ENCODE results near the gene SLC6A17. TPM values are rescaled to one million over a fixed set of nuclear protein-coding genes. Genes with fewer than 3 reads are reported as not detected.

The SLC6A17 gene
- polyA plus RNA-seq, 5 donors = 0.04 to 0.10 (median 0.04) TPM

DNA sequence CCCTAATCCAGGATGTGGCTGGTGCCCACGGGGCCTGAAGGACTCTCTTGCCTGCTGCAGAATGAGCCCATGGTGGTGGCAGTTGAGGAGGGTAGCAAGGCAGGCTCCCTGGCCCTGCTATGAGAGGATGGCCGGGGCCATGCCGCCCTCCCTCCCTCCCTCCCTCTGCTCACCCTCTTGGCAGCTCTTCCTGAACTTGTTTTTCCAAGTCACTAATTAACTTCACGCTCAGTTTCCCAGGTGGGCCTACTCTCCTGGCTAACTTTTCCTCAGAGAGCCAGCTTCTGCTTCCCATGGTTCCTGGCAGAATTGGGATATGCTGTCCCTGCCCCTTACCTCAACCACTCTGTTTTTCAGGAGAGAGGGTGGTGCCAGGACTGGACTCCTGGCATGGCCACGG lies 70.0 kb downstream of the SLC6A17 start:
- no peak for DNase-seq

DNA sequence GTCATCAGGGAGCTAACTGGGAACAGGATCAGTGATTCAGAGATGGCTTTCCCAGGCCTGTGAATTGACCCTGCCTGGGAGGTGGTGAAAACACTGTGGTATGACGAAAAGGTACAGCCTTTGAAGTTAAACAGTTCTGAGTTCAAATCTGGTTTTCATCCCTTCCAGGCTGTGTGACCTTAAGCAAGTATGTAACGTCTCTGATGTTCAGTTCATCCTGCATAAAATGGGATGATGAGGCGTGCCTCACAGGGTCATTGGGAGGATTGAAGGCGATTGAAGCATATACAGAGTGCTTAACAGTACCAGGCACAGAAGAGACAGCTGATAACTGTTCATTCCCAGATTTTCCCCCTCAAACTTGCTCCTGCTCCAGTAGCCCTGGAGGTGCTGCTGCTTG lies 70.8 kb downstream of the SLC6A17 start:
- no peak for DNase-seq

DNA sequence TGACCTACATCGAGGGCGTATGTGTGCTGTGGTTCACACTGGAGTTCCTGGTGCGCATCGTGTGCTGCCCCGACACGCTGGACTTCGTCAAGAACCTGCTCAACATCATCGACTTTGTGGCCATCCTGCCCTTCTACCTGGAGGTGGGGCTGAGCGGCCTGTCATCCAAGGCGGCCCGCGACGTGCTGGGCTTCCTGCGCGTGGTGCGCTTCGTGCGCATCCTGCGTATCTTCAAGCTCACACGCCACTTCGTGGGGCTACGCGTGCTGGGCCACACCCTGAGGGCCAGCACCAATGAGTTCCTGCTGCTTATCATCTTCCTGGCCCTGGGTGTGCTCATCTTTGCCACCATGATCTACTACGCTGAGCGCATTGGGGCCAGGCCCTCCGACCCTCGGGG lies 72.8 kb downstream of the SLC6A17 start:
- DNase-seq = no peak

DNA sequence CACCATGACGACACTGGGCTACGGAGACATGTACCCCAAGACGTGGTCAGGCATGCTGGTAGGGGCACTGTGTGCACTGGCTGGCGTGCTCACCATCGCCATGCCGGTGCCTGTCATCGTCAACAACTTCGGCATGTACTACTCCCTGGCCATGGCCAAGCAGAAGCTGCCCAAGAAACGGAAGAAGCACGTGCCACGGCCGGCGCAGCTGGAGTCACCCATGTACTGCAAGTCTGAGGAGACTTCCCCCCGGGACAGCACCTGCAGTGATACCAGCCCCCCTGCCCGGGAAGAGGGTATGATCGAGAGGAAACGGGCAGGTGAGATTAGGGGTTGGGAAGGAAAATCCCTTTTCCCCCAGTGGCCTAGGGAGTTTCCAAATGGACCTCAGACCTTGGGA lies 73.3 kb downstream of the SLC6A17 start:
- DNase-seq = no peak

DNA sequence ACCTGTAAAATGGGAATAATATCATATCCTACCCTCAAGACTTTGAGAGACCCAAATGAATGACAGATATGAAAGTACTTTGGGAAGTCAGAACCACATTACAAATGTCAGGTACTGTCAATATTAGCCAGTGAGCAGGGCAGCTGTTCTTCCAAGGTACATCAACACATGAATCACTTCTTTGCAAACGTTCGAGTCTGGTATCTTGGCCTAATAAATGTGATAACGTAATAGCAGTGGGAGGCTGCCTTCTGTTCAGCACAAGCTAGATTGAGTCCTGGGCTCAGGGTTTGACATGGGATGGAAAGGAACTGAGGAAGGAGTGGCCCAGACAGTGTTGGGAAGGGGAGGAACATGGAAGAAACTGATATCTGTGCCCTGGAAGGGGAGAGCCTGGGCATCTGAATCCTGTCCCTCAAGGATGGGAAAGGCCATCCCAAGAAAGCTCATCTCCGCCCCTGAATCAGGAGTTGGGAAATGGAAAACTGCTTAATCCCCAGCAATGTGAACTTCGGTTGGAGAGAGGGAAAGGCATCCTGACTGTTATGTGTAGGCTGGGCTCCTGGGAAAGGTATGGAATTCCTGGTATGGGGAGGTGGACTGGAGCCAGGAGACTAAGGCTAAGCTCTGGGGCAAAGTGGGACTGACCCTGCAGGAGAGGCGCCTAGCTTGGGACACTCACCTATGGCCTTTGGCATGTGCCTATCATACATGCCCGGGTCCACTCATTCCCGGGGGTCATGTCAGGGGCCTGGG lies 74.1 kb downstream of the SLC6A17 start:
- DNase-seq = no peak

DNA sequence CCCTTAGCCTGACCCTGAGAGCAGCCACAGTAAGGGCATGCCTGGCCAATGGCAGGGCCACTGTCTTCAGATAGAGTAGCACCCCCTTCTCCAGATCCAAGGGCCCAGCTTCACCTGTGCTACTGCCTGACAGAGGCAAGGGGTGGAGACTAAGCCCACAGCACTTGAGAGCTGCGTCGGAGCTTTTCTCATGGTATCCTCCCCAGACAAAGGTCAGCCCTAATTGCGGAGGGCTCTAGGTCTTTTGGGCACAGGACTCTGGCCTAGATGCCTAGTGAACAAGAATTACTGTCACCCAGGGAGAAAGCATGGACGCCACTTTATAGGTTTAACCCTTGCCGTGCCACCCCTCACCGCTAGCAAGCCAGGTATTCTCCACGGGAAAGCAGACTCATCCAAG lies 74.9 kb downstream of the SLC6A17 start:
- no peak for DNase-seq

DNA sequence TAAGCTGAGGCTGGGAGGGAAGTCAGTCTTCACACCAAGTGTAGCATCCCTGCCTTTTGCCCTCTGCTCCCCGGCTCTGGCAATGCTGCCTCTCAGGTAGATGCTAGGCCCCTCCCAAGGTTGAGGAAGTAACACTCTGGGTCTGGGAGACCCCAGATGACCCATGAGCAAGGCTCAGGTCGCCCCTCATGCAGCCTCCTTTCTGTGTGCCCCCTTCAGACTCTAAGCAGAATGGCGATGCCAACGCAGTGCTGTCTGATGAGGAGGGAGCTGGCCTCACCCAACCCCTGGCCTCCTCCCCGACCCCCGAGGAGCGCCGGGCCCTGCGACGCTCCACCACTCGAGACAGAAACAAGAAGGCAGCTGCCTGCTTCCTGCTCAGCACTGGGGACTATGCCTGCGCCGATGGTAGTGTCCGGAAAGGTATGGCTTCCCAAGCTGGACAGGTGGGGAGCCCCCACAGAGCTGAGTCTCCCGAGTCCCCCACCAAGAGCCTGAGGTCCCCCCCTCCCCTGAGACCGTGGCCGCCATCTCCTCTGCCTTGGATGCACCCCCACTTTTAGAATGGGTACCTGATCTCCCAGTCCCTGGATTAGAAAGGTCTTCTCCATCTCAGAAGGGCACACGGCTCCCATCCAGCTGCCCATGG lies 75.6 kb downstream of the SLC6A17 start:
- DNase-seq = no peak

DNA sequence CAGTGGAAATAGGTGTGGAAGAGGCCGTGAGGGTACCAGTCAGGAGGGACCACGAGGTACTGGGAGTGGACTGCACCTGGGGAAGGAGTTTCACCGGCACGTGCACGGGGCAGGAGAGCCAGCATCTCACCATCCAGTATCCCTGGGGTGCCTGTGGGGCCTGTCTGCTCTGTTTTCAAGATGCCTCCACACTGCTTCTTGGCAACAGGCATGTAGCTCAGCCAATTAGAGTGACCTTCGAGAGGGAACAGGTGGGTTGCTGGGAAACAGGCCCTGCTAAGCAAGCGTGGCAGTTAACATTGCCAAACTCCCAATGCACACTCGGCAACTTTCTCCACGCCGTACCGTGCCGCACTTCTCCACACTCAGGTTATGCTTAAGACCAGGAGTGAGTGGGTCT lies 77.5 kb downstream of the SLC6A17 start:
- DNase-seq = no peak

DNA sequence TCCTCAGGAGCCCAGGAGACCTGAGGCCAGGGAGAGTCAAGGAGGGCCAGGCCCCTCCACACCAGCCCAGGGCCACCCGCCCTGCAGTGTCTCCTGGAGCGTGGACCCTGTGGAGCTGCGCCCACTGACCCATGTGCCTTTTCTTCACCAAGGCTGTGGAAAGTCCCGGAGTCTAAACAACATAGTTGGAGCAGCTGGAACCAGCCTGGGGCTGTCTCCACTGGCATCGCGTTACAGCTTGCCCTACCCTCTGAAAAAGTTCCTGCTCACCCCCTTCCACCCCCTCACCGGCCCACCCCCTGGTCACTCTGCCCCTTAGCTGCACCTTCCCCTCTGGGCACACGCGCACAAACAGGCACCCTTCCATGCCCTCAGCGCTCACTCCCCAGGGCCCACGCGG lies 78.1 kb downstream of the SLC6A17 start:
- no peak for DNase-seq

DNA sequence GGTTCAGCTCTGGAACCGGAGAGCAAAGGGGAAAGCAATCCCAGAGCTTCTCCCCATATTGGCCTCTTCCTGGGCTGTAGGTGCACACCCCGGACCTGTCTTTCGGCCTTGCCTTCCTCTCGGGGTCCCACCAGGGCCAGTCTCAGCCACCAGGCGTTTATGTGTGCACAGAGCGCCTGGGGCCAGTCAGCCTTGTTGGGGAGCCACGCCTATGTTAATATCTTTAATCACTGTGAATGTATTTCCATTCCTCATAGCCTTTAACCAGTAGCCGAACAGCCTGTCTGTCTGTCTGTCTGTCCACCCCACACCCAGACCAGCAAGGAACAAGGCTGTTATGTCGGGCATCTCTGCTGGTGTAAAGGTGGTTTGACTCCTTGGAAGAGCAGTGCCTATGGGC lies 78.6 kb downstream of the SLC6A17 start:
- DNase-seq = no peak

DNA sequence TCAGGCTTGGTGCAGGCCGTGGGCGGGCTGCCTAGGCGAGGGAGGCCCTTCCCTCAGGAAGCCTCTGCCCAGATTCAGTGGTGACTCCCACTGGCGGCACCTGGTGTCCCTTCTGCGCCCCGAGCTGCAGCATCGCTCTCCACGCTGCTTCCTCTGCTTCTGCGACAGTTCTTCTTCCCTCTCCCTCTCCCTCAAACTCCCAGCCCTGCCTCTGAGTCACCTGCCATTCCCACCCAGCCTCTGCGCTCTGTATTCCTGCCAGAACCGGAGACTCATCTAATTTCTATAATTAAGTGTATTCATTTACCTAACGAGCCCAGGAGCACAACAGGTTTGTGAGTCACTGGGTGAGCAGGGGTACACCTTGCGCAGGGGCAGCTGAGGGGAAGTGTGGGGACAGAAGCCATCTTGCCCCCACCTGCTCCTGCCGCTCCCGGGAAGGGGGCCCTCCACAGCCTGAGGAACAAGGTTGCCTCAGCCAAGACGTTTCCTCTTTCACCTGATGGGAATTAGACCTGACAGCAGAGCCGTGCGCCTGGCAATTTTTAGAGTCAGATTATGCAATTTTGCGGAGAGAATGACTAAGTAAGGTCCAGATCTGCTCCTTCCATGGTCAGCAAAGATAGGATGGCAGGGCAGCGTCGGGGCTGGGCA lies 79.2 kb downstream of the SLC6A17 start:
- no peak for DNase-seq

DNA sequence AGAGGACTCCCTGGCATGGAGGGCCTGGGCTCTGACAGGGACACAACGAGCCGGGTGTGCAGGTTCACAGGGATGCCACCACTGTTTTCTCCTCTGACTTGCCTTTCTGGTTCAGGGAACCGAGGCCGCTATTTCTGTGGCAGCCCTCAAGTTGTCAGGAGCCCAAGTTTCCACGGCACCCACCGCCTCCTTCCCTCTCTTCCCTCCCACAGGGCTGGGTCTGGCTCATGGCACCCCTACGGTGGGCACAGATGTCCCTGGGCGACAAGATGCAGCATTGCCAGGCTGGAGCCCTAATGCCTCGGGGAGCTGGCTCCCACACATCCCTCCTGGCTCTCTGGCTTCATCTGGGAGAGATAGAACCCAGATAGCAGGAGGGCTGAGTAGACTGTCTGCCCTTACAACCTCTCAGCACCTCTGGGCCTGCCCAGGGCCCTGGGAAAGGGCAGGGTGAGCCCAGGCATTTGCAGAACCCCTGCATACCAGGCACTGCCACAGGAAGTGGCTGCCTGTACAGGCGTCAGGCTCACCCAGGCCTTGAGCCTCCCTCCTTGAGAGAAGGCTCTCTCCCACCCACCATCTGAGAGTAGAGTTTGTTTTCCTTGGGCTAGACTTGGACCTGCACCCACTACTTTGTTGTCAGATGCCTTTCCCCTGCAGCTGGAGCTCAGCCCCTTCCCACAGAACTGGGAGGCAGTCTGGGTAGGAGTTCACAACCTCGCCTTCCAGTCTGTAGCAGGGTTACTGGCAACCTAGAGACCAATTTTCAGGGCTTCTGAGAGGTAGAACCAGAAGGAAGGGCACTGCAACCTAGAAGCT lies 80.3 kb downstream of the SLC6A17 start:
- no peak for DNase-seq

DNA sequence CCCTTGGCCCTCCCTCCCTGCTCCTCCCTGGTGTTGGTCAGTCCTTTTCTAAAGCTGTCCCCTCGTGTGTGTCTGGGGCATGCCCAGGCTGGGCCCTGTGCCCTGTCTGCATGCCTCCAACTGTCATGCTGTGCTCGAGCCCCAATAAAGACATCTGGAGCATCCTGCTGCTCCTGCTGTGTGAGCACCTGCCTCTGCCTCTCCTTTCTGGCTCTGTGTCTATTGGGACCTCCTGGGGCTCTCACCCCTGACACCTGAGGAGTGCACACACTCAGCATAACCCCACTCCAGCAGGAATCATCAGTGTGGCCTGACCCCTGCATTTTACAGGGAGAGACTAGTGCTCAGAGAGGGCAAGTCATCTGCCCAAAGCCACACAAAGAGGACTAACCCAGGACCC lies 83.6 kb downstream of the SLC6A17 start:
- DNase-seq = no peak

DNA sequence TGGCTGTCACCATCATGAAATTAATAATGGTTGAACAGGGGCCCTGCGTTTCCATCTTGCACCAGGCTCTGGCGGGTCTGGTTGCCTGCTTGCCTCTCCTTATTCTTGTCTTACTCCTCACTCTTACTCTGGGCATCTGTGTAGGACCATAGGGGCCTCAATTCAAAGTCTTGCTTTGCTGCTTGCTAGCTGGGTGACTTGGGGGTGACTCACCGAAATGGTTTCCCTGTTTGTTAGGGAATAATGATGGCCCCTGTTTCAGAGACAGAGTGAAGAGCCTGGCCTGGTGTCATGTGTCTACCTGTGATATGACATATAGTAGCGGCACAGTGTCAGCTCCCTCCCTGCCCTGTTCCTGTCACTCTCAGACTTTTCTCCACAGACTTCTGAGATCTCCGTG lies 84.4 kb downstream of the SLC6A17 start:
- no peak for DNase-seq

DNA sequence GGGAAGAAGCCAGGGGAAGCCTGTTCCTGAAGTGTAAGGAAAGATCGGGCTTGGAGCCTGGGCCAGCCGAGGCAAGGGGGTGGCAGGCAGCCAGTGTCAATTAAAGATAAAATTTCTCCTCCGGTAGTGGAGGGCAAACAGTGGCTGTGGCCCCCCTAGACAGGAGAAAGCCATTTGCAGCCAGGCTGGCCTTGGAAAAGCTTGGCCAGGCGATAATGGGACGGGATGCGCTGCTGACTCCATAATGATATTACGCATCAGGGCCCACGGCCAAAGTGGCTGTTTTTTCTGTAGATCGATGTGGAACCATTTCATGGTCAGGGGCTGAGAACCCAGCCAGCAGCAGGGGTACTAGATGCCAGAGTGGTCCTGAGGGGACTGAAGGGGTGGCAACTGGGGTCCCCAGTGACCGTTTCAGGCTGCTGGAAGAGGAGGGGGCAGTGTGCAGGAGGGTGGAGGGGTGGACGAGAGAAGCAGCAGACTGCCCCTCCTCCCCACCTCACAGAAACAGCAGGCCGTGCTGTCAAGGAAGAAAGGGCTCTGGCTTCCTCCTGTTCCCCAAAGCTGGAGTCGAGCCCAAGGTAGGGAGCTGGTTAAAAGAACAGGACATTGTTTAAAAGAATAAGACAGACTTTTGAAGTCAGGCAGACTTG lies 85.0 kb downstream of the SLC6A17 start:
- DNase-seq = no peak

DNA sequence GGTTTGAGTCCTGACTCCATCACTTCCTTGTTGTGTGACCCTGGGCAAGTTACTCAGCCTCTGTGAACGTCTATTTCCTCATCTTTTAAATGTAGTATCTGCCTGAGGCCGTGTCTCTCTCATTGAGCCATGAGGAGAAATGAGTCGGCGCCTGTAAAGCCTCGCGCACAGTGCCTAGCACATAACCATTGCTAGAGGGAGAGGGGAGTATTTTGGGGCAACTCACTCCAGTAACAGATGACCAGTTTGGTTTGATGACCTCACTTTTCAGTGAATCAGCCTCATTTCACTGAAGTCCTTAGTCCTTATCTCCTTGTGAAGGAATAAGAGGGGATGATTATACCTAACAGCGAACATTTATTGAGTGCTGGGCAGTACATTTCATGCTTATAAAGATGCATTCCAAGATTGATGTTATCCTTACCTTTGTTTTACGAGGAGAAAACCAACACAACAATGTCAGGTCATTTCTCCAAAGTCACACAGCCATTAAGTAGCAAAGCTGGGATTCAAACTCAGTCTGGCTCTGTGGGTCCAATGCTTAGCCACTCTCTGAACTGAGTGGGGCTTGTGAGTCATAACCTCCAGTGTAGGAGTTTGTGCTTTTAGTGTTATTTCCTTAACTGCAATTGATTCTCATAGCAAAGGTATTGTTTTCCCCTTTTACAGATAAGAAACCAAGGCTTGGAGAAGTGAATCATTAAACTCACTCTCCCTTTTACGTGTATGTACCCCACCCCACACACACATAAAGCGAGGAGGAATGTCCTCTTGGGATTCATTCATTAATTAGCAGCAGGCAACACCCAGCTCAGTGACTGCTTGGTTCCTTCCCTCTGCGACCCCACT lies 85.8 kb downstream of the SLC6A17 start:
- no peak for DNase-seq

DNA sequence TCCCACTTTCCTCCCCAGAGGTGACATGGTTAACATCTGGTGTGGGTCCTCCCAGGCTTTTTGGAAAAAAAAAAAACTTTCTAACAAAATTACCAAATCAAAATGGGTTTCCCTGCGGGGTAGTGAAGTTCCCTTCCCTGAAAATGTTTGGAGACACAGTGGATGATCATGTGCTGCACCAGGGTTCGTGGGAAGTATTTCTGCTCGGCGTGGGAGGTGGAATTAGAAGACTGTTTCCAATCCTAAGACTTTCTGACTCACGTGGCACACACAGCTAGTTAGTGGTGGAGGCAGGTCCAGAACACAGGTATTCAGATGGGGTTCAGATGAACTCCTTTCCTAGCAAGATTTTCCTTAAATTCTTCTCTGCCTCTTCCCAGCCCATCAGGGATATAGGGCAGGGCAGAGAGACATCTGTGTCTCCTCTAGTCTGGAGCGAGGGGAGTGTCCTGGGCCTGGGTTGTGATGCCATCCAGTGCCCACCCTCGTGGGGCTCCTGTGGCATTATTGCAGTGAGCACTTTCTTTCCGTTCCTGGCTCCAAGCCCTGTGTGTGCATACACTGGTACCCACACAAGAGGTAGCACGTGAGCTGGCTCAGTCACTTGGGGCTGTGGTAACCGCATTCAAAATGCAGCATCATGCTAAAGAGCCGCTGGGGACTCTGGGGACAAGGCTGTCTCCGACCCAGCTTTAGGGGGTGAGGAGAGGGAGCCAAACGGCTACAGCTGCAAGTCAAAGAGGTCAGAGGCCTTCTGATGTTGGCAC lies 87.3 kb downstream of the SLC6A17 start:
- DNase-seq = no peak

DNA sequence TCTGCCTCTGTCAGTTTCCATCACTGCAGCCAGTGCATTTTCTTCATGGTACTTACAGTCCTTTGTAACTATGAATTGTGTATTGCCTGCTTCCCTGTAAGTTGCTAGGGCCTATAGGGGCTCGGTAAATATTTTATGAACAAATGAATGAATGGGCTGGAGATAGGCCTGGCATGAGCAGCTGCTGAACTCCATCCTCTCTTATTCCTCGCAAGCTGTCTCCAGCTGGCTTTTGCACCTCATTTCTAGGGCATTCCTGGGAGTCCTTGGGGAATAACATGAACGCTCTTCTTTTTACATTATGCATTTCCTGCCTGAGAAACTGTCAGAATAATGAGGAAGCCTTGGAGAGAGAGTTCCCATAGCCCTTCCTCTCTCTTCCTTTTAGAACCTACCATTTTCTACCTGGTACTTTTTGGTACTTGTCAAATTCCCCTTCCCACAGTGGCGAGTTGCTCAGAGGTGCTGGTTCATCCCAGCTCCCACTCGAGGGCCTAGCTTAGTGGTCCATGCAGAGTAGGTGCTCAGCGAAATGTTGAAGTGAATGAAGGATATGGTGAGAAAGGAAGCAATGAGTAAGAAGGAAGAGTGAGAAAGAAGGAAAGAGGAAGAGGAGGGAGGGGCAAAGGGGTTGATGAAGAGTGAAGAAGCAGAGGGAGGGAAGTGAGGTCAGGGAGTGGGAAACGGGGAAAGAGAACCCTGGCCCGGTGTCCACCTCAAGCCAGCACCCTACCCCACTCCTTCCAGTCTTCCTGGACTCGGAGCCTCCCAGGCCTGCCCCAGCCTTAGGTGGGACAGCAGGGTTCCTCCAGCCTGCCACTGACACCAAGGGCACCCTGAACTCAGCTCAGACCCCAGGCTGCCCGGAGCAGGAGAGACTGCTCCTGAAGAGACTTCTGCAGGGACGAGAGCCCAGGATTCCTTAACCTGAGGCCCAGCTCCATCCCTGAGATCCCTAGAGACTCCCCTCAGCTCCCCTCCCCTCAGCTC lies 89.4 kb downstream of the SLC6A17 start:
- DNase-seq = peak in 1 of 2 donors; percentile 31

Measured in right lung (tissue), 5 donors.